HEK293 (cell line): ENCODE measurements around the gene TMEM214.

Experiments
- BCL11B ChIP-seq: fragments of 450-650 bp; formaldehyde crosslinking; IDR thresholded peaks from 2 replicates; pipeline ENCODE4 v1.5.1; 2016; ENCODE audit warnings: low read depth, missing biosample characterization, missing genetic modification characterization
- KLF10 ChIP-seq: fragments of 450-650 bp; IDR thresholded peaks from 2 replicates; pipeline ENCODE4 v1.5.1; 2018; ENCODE audit warnings: missing biosample characterization, mild to moderate bottlenecking, missing genetic modification characterization
- KLF9 ChIP-seq: fragments of 450-650 bp; formaldehyde crosslinking; IDR thresholded peaks from 2 replicates; pipeline ENCODE4 v1.5.1; 2016; ENCODE audit warnings: missing biosample characterization, missing genetic modification characterization, low read depth
- PRDM1 ChIP-seq: fragments of 450-650 bp; formaldehyde crosslinking; IDR thresholded peaks from 2 replicates; pipeline ENCODE4; 2016; ENCODE audit warnings: missing biosample characterization, missing genetic modification characterization
- TCF7L2 ChIP-seq: IDR thresholded peaks from 2 replicates; pipeline ENCODE4 v1.6.1; 2011; ENCODE audit warnings: low read depth, mild to moderate bottlenecking, inconsistent platforms, low read length, moderate library complexity, borderline replicate concordance
- ZBTB8A ChIP-seq: fragments of 450-650 bp; formaldehyde crosslinking; IDR thresholded peaks from 2 replicates; pipeline ENCODE4 v1.5.1; 2016; ENCODE audit warnings: missing biosample characterization, missing genetic modification characterization
- ZFP41 ChIP-seq: fragments of 450-650 bp; formaldehyde crosslinking; IDR thresholded peaks from 2 replicates; pipeline ENCODE4 v1.5.1; 2016; ENCODE audit warnings: missing biosample characterization, missing genetic modification characterization, borderline replicate concordance
- ZFP69B ChIP-seq: fragments of 450-650 bp; formaldehyde crosslinking; IDR thresholded peaks from 2 replicates; pipeline ENCODE4 v1.5.1; 2016; ENCODE audit warnings: missing biosample characterization, missing genetic modification characterization
- ZNF112 ChIP-seq: fragments of 450-650 bp; formaldehyde crosslinking; IDR thresholded peaks from 2 replicates; pipeline ENCODE4 v1.5.0; 2017; ENCODE audit warnings: missing biosample characterization, missing genetic modification characterization
- ZNF132 ChIP-seq: fragments of 450-650 bp; formaldehyde crosslinking; IDR thresholded peaks from 2 replicates; pipeline ENCODE4 v1.5.1; 2017; ENCODE audit warnings: missing biosample characterization, missing genetic modification characterization, borderline replicate concordance
- ZNF146 ChIP-seq: fragments of 450-650 bp; formaldehyde crosslinking; IDR thresholded peaks from 2 replicates; pipeline ENCODE4 v1.5.1; 2016; ENCODE audit warnings: missing biosample characterization, missing genetic modification characterization
- ZNF19 ChIP-seq: fragments of 450-650 bp; formaldehyde crosslinking; IDR thresholded peaks from 2 replicates; pipeline ENCODE4; 2016; ENCODE audit warnings: missing biosample characterization, missing genetic modification characterization, low read depth
- ZNF302 ChIP-seq: fragments of 450-650 bp; formaldehyde crosslinking; IDR thresholded peaks from 2 replicates; pipeline ENCODE4 v1.5.1; 2016; ENCODE audit warnings: missing biosample characterization, missing genetic modification characterization, low read depth
- ZNF404 ChIP-seq: fragments of 450-650 bp; formaldehyde crosslinking; IDR thresholded peaks from 2 replicates; pipeline ENCODE4 v1.5.1; 2017; ENCODE audit warnings: missing biosample characterization, missing genetic modification characterization
- ZNF501 ChIP-seq: fragments of 450-650 bp; formaldehyde crosslinking; IDR thresholded peaks from 2 replicates; pipeline ENCODE4 v1.5.1; 2016; ENCODE audit warnings: missing biosample characterization, missing genetic modification characterization
- ZNF514 ChIP-seq: fragments of 450-650 bp; formaldehyde crosslinking; IDR thresholded peaks from 2 replicates; pipeline ENCODE4 v1.5.1; 2016; ENCODE audit warnings: missing biosample characterization, missing genetic modification characterization
- ZNF549 ChIP-seq: fragments of 450-650 bp; IDR thresholded peaks from 2 replicates; pipeline ENCODE4 v1.5.1; 2018; ENCODE audit warnings: missing biosample characterization, missing genetic modification characterization, mild to moderate bottlenecking, inconsistent platforms, moderate library complexity
- ZNF600 ChIP-seq: fragments of 450-650 bp; formaldehyde crosslinking; IDR thresholded peaks from 2 replicates; pipeline ENCODE4 v1.5.1; 2016; ENCODE audit warnings: missing biosample characterization, missing genetic modification characterization
- ZNF624 ChIP-seq: fragments of 450-650 bp; formaldehyde crosslinking; IDR thresholded peaks from 2 replicates; pipeline ENCODE4 v1.5.1; 2017; ENCODE audit warnings: missing biosample characterization, missing genetic modification characterization
- ZNF658 ChIP-seq: fragments of 450-650 bp; formaldehyde crosslinking; IDR thresholded peaks from 2 replicates; pipeline ENCODE4; 2016; ENCODE audit warnings: missing biosample characterization, missing genetic modification characterization
- ZNF785 ChIP-seq: fragments of 450-650 bp; formaldehyde crosslinking; IDR thresholded peaks from 2 replicates; pipeline ENCODE4 v1.5.1; 2016; ENCODE audit warnings: missing biosample characterization, missing genetic modification characterization
- TF ChIP-seq, protein P1 (sequence below): fragments of 450-650 bp; formaldehyde crosslinking; IDR thresholded peaks from 2 replicates; pipeline ENCODE4 v1.5.1; 2017; ENCODE audit warnings: missing biosample characterization, missing genetic modification characterization
- TF ChIP-seq, protein P2 (sequence below): fragments of 450-650 bp; formaldehyde crosslinking; IDR thresholded peaks from 2 replicates; pipeline ENCODE4 v1.5.1; 2016; ENCODE audit warnings: missing biosample characterization, missing genetic modification characterization
- TF ChIP-seq, protein P3 (sequence below): IDR thresholded peaks from 2 replicates; pipeline ENCODE4 v1.6.1; 2011; ENCODE audit warnings: mild to moderate bottlenecking, low read depth, low read length, borderline replicate concordance
- TF ChIP-seq, protein P4 (sequence below): fragments of 450-650 bp; formaldehyde crosslinking; conservative IDR thresholded peaks from 2 replicates; pipeline ENCODE4 v1.5.1; 2016; ENCODE audit warnings: low read depth, missing biosample characterization, missing genetic modification characterization
- TF ChIP-seq, protein P5 (sequence below): fragments of 450-650 bp; formaldehyde crosslinking; IDR thresholded peaks from 2 replicates; pipeline ENCODE4 v1.5.1; 2016; ENCODE audit warnings: missing biosample characterization, missing genetic modification characterization
- TF ChIP-seq, protein P6 (sequence below): fragments of 450-650 bp; IDR thresholded peaks from 2 replicates; pipeline ENCODE4 v1.5.1; 2018; ENCODE audit warnings: missing biosample characterization, mild to moderate bottlenecking, missing genetic modification characterization

Gene TMEM214

DNA sequence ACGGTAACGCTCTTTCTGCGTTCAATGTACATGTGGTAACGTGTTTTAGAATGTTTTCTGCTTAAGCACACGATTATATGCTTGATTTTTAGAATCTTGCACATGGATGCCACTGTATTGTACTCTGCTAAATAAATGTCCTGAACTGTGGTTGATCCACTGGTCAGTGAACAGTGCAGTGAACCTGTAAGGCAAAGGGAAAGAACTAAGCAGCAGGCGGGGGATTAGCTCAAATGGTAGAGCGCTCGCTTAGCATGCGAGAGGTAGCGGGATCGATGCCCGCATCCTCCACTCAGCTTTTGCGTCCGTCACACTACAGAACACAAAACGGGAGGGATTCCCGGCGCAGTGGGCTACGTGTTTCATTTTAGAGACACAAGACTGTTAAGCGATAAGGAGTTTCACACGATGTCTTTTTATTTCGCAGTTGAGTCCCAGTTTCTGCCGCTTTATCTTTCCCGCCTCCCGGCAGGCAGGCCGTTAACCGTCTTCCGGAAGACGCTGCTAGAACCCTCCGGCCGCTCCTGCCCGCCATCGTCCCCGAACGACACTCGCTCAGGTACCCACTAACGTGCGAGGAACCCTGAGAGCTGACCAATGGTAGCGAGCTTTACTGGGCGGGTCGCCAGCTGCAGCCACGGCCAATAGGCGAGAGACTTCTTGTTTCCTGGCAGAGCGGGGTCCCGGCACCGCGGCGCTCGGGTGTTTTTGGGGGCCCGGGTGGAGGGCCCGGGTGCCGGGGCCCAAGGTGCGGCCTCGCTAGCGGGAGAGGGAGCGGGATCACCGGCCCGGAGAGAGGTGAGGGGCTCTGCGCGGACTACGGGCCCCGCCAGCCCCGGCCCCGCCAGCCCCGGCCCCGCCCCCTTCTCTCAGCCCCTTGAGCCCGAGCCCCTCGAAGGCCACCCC is 18.5 kb downstream of the TMEM214 start, which contains the start of gene AGBL5 (continued):
- TF ChIP-seq, protein P1, sequence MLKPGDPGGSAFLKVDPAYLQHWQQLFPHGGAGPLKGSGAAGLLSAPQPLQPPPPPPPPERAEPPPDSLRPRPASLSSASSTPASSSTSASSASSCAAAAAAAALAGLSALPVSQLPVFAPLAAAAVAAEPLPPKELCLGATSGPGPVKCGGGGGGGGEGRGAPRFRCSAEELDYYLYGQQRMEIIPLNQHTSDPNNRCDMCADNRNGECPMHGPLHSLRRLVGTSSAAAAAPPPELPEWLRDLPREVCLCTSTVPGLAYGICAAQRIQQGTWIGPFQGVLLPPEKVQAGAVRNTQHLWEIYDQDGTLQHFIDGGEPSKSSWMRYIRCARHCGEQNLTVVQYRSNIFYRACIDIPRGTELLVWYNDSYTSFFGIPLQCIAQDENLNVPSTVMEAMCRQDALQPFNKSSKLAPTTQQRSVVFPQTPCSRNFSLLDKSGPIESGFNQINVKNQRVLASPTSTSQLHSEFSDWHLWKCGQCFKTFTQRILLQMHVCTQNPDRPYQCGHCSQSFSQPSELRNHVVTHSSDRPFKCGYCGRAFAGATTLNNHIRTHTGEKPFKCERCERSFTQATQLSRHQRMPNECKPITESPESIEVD (tag by site-specific recombination) = no peak
- TF ChIP-seq ZNF624 (tag by site-specific recombination) = no peak
- TF ChIP-seq ZNF302 (tag by site-specific recombination) = no peak
- no peak; the same call in 1 of the 2 replicates for TF ChIP-seq ZNF146
- TF ChIP-seq ZBTB8A (tag by site-specific recombination) = peak; percentile 35
- TF ChIP-seq ZNF600 (tag by site-specific recombination) = peak; percentile 94
- TF ChIP-seq, protein P2, sequence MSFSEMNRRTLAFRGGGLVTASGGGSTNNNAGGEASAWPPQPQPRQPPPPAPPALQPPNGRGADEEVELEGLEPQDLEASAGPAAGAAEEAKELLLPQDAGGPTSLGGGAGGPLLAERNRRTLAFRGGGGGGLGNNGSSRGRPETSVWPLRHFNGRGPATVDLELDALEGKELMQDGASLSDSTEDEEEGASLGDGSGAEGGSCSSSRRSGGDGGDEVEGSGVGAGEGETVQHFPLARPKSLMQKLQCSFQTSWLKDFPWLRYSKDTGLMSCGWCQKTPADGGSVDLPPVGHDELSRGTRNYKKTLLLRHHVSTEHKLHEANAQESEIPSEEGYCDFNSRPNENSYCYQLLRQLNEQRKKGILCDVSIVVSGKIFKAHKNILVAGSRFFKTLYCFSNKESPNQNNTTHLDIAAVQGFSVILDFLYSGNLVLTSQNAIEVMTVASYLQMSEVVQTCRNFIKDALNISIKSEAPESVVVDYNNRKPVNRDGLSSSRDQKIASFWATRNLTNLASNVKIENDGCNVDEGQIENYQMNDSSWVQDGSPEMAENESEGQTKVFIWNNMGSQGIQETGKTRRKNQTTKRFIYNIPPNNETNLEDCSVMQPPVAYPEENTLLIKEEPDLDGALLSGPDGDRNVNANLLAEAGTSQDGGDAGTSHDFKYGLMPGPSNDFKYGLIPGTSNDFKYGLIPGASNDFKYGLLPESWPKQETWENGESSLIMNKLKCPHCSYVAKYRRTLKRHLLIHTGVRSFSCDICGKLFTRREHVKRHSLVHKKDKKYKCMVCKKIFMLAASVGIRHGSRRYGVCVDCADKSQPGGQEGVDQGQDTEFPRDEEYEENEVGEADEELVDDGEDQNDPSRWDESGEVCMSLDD (tag by site-specific recombination) = peak; percentile 99
- peak; percentile 36 for TF ChIP-seq KLF9 (tag by site-specific recombination)
- peak; percentile 45 for TF ChIP-seq ZFP69B
- TF ChIP-seq ZFP41 (tag by site-specific recombination) = no peak
- TF ChIP-seq, protein P3, sequence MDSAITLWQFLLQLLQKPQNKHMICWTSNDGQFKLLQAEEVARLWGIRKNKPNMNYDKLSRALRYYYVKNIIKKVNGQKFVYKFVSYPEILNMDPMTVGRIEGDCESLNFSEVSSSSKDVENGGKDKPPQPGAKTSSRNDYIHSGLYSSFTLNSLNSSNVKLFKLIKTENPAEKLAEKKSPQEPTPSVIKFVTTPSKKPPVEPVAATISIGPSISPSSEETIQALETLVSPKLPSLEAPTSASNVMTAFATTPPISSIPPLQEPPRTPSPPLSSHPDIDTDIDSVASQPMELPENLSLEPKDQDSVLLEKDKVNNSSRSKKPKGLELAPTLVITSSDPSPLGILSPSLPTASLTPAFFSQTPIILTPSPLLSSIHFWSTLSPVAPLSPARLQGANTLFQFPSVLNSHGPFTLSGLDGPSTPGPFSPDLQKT = no peak
- TF ChIP-seq ZNF658 (tag by site-specific recombination) = no peak
- TF ChIP-seq, protein P4, sequence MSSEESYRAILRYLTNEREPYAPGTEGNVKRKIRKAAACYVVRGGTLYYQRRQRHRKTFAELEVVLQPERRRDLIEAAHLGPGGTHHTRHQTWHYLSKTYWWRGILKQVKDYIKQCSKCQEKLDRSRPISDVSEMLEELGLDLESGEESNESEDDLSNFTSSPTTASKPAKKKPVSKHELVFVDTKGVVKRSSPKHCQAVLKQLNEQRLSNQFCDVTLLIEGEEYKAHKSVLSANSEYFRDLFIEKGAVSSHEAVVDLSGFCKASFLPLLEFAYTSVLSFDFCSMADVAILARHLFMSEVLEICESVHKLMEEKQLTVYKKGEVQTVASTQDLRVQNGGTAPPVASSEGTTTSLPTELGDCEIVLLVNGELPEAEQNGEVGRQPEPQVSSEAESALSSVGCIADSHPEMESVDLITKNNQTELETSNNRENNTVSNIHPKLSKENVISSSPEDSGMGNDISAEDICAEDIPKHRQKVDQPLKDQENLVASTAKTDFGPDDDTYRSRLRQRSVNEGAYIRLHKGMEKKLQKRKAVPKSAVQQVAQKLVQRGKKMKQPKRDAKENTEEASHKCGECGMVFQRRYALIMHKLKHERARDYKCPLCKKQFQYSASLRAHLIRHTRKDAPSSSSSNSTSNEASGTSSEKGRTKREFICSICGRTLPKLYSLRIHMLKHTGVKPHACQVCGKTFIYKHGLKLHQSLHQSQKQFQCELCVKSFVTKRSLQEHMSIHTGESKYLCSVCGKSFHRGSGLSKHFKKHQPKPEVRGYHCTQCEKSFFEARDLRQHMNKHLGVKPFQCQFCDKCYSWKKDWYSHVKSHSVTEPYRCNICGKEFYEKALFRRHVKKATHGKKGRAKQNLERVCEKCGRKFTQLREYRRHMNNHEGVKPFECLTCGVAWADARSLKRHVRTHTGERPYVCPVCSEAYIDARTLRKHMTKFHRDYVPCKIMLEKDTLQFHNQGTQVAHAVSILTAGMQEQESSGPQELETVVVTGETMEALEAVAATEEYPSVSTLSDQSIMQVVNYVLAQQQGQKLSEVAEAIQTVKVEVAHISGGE (tag by site-specific recombination) = peak; percentile 82
- no peak; the same call in 1 of the 2 replicates for TF ChIP-seq ZNF785
- TF ChIP-seq ZNF549 (tag by site-specific recombination) = no peak
- TF ChIP-seq PRDM1 (tag by site-specific recombination) = no peak
- TF ChIP-seq ZNF112 (tag by site-specific recombination) = no peak
- TF ChIP-seq ZNF19 (tag by site-specific recombination) = no peak
- TF ChIP-seq ZNF514 = no peak
- no peak; the same call in none of the 2 replicates for TF ChIP-seq BCL11B (tag by site-specific recombination)
- TF ChIP-seq ZNF132 (tag by site-specific recombination) = no peak
- TF ChIP-seq, protein P5, sequence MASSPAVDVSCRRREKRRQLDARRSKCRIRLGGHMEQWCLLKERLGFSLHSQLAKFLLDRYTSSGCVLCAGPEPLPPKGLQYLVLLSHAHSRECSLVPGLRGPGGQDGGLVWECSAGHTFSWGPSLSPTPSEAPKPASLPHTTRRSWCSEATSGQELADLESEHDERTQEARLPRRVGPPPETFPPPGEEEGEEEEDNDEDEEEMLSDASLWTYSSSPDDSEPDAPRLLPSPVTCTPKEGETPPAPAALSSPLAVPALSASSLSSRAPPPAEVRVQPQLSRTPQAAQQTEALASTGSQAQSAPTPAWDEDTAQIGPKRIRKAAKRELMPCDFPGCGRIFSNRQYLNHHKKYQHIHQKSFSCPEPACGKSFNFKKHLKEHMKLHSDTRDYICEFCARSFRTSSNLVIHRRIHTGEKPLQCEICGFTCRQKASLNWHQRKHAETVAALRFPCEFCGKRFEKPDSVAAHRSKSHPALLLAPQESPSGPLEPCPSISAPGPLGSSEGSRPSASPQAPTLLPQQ (tag by site-specific recombination) = peak; percentile 49; the same call in 1 of the 2 replicates
- TF ChIP-seq, protein P6, sequence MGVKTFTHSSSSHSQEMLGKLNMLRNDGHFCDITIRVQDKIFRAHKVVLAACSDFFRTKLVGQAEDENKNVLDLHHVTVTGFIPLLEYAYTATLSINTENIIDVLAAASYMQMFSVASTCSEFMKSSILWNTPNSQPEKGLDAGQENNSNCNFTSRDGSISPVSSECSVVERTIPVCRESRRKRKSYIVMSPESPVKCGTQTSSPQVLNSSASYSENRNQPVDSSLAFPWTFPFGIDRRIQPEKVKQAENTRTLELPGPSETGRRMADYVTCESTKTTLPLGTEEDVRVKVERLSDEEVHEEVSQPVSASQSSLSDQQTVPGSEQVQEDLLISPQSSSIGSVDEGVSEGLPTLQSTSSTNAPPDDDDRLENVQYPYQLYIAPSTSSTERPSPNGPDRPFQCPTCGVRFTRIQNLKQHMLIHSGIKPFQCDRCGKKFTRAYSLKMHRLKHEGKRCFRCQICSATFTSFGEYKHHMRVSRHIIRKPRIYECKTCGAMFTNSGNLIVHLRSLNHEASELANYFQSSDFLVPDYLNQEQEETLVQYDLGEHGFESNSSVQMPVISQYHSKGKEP (tag by site-specific recombination) = no peak
- no peak; the same call in 1 of the 2 replicates for TF ChIP-seq KLF10
- TF ChIP-seq ZNF501 (tag by site-specific recombination) = peak; percentile 79; the same call in 1 of the 2 replicates
- TF ChIP-seq ZNF404 (tag by site-specific recombination) = no peak
- TF ChIP-seq TCF7L2 = no peak
